Measurements from ENCODE around the gene LCA5. TPM values are rescaled to one million over a fixed set of nuclear protein-coding genes. Genes with fewer than 3 reads are reported as not detected.

Gene LCA5
- total and polyA plus RNA-seq, 3 donors from 2014 or later: 5.2 to 17.7 (median 15.4) TPM

- H3K4me3 ChIP-seq: no peak overlapping the region
- TF ChIP-seq, protein P1, sequence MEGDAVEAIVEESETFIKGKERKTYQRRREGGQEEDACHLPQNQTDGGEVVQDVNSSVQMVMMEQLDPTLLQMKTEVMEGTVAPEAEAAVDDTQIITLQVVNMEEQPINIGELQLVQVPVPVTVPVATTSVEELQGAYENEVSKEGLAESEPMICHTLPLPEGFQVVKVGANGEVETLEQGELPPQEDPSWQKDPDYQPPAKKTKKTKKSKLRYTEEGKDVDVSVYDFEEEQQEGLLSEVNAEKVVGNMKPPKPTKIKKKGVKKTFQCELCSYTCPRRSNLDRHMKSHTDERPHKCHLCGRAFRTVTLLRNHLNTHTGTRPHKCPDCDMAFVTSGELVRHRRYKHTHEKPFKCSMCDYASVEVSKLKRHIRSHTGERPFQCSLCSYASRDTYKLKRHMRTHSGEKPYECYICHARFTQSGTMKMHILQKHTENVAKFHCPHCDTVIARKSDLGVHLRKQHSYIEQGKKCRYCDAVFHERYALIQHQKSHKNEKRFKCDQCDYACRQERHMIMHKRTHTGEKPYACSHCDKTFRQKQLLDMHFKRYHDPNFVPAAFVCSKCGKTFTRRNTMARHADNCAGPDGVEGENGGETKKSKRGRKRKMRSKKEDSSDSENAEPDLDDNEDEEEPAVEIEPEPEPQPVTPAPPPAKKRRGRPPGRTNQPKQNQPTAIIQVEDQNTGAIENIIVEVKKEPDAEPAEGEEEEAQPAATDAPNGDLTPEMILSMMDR (IDR thresholded peaks at IDR 0.05): no peak
- TF ChIP-seq POLR2A (IDR thresholded peaks at IDR 0.05): no peak
- no peaks in the 10 kb centered on the region for H3K9me3 ChIP-seq
- 98 to 100% methylated on average over 1 of the region's 1 CpG for WGBS, 2 donors
- no peaks in the 10 kb centered on the region for H3K36me3 ChIP-seq (ENCODE audit: low read depth, missing control alignments)
- no peaks in the 10 kb centered on the region for H3K4me1 ChIP-seq
- H3K27me3 ChIP-seq: no peaks in the 10 kb centered on the region
- intact Hi-C loops (cut with DNase I; ENCODE audit: low total_unique reads): no loop called here
- DNase-seq: no peak
- no peak overlapping the region for H3K27ac ChIP-seq
Measured at GRCh38 chr6:79515436-79515835, 21.8 kb downstream of the LCA5 start.

- intact Hi-C loops (cut with DNase I; ENCODE audit: low total_unique reads): no loop called here
- Histone ChIP-seq H3K36me3 (ENCODE audit: low read depth, missing control alignments) (no peaks in the 10 kb centered on the region), H3K27ac (no peak overlapping the region), H3K4me3 (no peak overlapping the region), H3K4me1 (no peaks in the 10 kb centered on the region), H3K27me3 (no peaks in the 10 kb centered on the region), H3K9me3 (no peaks in the 10 kb centered on the region)
- TF ChIP-seq, protein P1 (IDR thresholded peaks at IDR 0.05): no peak
- TF ChIP-seq POLR2A (IDR thresholded peaks at IDR 0.05): no peak
- DNase-seq: no peak
- WGBS, 2 donors: 89 to 94% methylated on average over 6 of the region's 6 CpGs
Measured at GRCh38 chr6:79513111-79513510, 24.1 kb downstream of the LCA5 start.

DNA sequence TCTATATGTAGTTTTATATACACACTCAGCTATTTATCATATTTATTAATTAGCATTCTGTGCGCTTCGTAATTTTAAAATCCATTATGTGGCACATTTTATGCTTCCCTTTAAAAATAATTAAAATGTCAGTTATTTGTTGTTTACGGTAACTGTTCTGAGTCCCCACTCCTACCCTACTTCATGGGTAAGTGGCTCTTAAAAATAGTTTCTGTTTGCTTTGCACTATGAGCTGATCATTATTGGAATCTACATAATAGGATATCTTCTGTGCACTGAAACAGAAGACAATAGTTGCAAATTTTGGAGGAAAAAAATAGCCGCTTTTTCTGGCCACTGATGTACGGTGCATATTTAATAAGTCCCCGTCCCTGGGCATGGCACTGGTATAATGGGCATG is 25.2 kb downstream of the LCA5 start:
- DNase-seq: no peak
- WGBS, 2 donors: 95 to 97% methylated on average over 6 of the region's 6 CpGs
- H3K27ac ChIP-seq: no peak overlapping the region
- no peaks in the 10 kb centered on the region for H3K27me3 ChIP-seq
- H3K36me3 ChIP-seq (ENCODE audit: low read depth, missing control alignments): no peaks in the 10 kb centered on the region
- H3K4me1 ChIP-seq: no peaks in the 10 kb centered on the region
- intact Hi-C loops (cut with DNase I; ENCODE audit: low total_unique reads): no loop called here
- no peaks in the 10 kb centered on the region for H3K9me3 ChIP-seq
- TF ChIP-seq, protein P1 (IDR thresholded peaks at IDR 0.05): no peak
- TF ChIP-seq POLR2A (IDR thresholded peaks at IDR 0.05): no peak
- H3K4me3 ChIP-seq: no peak overlapping the region

DNA sequence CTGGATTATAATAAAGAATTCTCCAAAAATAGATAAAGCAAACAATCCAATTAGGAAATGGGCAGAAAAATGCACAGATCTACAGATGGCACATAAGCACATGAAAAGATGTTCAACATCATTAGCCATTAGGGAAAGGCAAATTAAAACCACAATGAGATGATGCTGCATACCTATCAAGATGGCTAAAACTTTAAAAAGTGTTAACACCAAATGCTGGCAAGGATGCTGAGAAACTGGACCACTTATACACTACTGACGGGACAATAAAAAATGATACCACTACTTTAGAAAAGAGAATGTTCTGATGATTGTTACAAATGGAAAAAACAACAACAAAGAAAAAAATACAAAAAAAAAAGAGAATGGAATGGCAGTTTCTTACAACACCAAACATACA is 26.5 kb downstream of the LCA5 start:
- Histone ChIP-seq H3K9me3 (no peaks in the 10 kb centered on the region), H3K4me3 (no peak overlapping the region), H3K27me3 (no peaks in the 10 kb centered on the region), H3K4me1 (no peaks in the 10 kb centered on the region), H3K36me3 (ENCODE audit: low read depth, missing control alignments) (no peaks in the 10 kb centered on the region), H3K27ac (no peak overlapping the region)
- WGBS, 2 donors: 50 to 89% methylated on average over 1 of the region's 1 CpG
- intact Hi-C loops (cut with DNase I; ENCODE audit: low total_unique reads): no loop called here
- DNase-seq: no peak
- TF ChIP-seq, protein P1 (IDR thresholded peaks at IDR 0.05): no peak
- no peak for TF ChIP-seq POLR2A (IDR thresholded peaks at IDR 0.05)

- no peaks in the 10 kb centered on the region for H3K36me3 ChIP-seq (ENCODE audit: low read depth, missing control alignments)
- H3K27me3 ChIP-seq: no peaks in the 10 kb centered on the region
- no peak for DNase-seq
- TF ChIP-seq, protein P1 (IDR thresholded peaks at IDR 0.05): no peak
- TF ChIP-seq POLR2A (IDR thresholded peaks at IDR 0.05): no peak
- no peak overlapping the region for H3K4me3 ChIP-seq
- H3K4me1 ChIP-seq: peaks cover 6% of the 10 kb centered on the region
- no peak overlapping the region for H3K27ac ChIP-seq
- intact Hi-C loops (cut with DNase I; ENCODE audit: low total_unique reads): no loop called here
- no peaks in the 10 kb centered on the region for H3K9me3 ChIP-seq
- 79 to 95% methylated on average over 1 of the region's 1 CpG for WGBS, 2 donors
Measured at GRCh38 chr6:79506251-79506650, 31.0 kb downstream of the LCA5 start.

Data from testis (tissue), 3 donors.